Measurements from ENCODE around the gene MICAL1.

- TF ChIP-seq CTCF (IDR thresholded peaks at IDR 0.05) (no peak), EZH2 (IDR thresholded peaks at IDR 0.05) (no peak), EZH2phosphoT487 (IDR thresholded peaks at IDR 0.05) (no peak)
These were observed 26.1 kb downstream of the MICAL1 start for GRCh38 chr6:109429496-109429895.

All from neural progenitor cell (in vitro differentiated cells).